GM19463 (cell line): ENCODE results near the gene GFM1.
"Not testable (repeated sequence)": the region's sequence is repeated elsewhere in the genome, so short reads cannot be mapped to it uniquely, and the experiment has no call there.

Experiments used
- ATAC-seq: cut with Tn5 transposase; IDR thresholded peaks from one replicate; pipeline ENCODE4 v1.9.1; 2021; ENCODE audit warnings: mild to moderate bottlenecking, moderate library complexity; ENCODE audit not compliant: unreplicated experiment

The GFM1 gene

GRCh38 chr3:158672215-158673176, 28.2 kb downstream of the GFM1 start, which contains the start of gene LXN:
Gene LXN (minus strand): TSS chr3:158672648. CDS start chr3:158672478, 170 bp downstream.
- peak; percentile 99 for ATAC-seq

- ATAC-seq: no peak
These were observed 34.4 kb downstream of the GFM1 start for GRCh38 chr3:158678687-158679086.

- no peak for ATAC-seq
These were observed 35.2 kb downstream of the GFM1 start for GRCh38 chr3:158679547-158680000.

GRCh38 chr3:158680861-158681260, 36.5 kb downstream of the GFM1 start:
- ATAC-seq: no peak

- ATAC-seq: peak; percentile 45
These were observed 39.1 kb downstream of the GFM1 start for GRCh38 chr3:158683230-158683962.

- ATAC-seq: no peak
These were observed 40.8 kb downstream of the GFM1 start for GRCh38 chr3:158685159-158685558.

GRCh38 chr3:158693866-158694456, 49.6 kb downstream of the GFM1 start:
- ATAC-seq: not testable (repeated sequence)

- ATAC-seq: no peak
These were observed 52.3 kb downstream of the GFM1 start for GRCh38 chr3:158696618-158697017.

- no peak for ATAC-seq
These were observed 56.2 kb downstream of the GFM1 start for GRCh38 chr3:158700559-158700958.

GRCh38 chr3:158701420-158702065, 57.2 kb downstream of the GFM1 start:
- no peak for ATAC-seq

- ATAC-seq: no peak
These were observed 58.6 kb downstream of the GFM1 start for GRCh38 chr3:158702815-158703481.

- ATAC-seq: no peak
These were observed 59.2 kb downstream of the GFM1 start for GRCh38 chr3:158703566-158703965.

- ATAC-seq: no peak
These were observed 65.3 kb downstream of the GFM1 start for GRCh38 chr3:158709666-158710083.

- no peak for ATAC-seq
These were observed 66.3 kb downstream of the GFM1 start for GRCh38 chr3:158710601-158711000.

- no peak for ATAC-seq
These were observed 67.6 kb downstream of the GFM1 start for GRCh38 chr3:158711886-158712285.

- ATAC-seq: no peak
These were observed 68.1 kb downstream of the GFM1 start for GRCh38 chr3:158712443-158712842.

GRCh38 chr3:158713094-158713499, 68.8 kb downstream of the GFM1 start:
- ATAC-seq: no peak

- no peak for ATAC-seq
These were observed 73.2 kb downstream of the GFM1 start for GRCh38 chr3:158717576-158717975.

- ATAC-seq: no peak
These were observed 74.3 kb downstream of the GFM1 start for GRCh38 chr3:158718490-158719170.

GRCh38 chr3:158722108-158722507, 77.8 kb downstream of the GFM1 start:
- no peak for ATAC-seq
